KMS-11 (cell line): ENCODE measurements around the gene BTG4.

Experiments
- H2AFZ ChIP-seq: fragments of 200-600 bp; sonication (generic); 2 replicates; pipeline ENCODE4 v1.6.1; 2016; ENCODE audit warnings: antibody characterized with exemption, mixed run types, low read depth
- H3K27ac ChIP-seq: fragments of 200-600 bp; sonication (generic); 2 replicates; pipeline ENCODE4 v1.6.1; 2016; ENCODE audit warnings: mild to moderate bottlenecking, mixed run types
- H3K27me3 ChIP-seq: fragments of 200-600 bp; sonication (generic); 2 replicates; pipeline ENCODE4 v1.6.1; 2017; ENCODE audit warnings: mild to moderate bottlenecking, low read depth, mixed run types, moderate library complexity; ENCODE audit not compliant: insufficient read depth
- H3K36me3 ChIP-seq: fragments of 200-600 bp; sonication (generic); 2 replicates; pipeline ENCODE4 v1.6.1; 2017; ENCODE audit warnings: mild to moderate bottlenecking, mixed run types; ENCODE audit not compliant: insufficient read depth
- H3K4me1 ChIP-seq: fragments of 200-600 bp; sonication (generic); 2 replicates; pipeline ENCODE4 v1.6.1; 2016; ENCODE audit warnings: mild to moderate bottlenecking, low read depth, mixed run types; ENCODE audit not compliant: poor library complexity, severe bottlenecking
- H3K4me2 ChIP-seq: fragments of 200-600 bp; sonication (generic); 2 replicates; pipeline ENCODE4 v1.7.0; 2016; ENCODE audit warnings: mild to moderate bottlenecking, mixed run types
- H3K4me3 ChIP-seq: fragments of 200-600 bp; sonication (generic); IDR thresholded peaks from 2 replicates; pipeline ENCODE4 v1.6.1; 2017; ENCODE audit warnings: low read depth, low read length, mixed read lengths; ENCODE audit not compliant: insufficient read depth
- H3K79me2 ChIP-seq: fragments of 200-600 bp; sonication (generic); 2 replicates; pipeline ENCODE4 v1.6.1; 2016; ENCODE audit warnings: low read depth, mixed run types; ENCODE audit not compliant: insufficient read depth
- H3K9ac ChIP-seq: fragments of 200-600 bp; sonication (generic); 2 replicates; pipeline ENCODE4 v1.6.1; 2016; ENCODE audit warnings: mild to moderate bottlenecking, mixed run types
- H4K20me1 ChIP-seq: fragments of 200-600 bp; sonication (generic); 2 replicates; pipeline ENCODE4 v1.6.1; 2016; ENCODE audit warnings: mild to moderate bottlenecking, mixed run types; ENCODE audit not compliant: insufficient read depth
- CTCF ChIP-seq: fragments of 200-600 bp; sonication (generic); conservative IDR thresholded peaks from 2 replicates; pipeline ENCODE4 v1.6.1; 2017; ENCODE audit warnings: low read depth, mild to moderate bottlenecking, antibody characterized with exemption, low read length, moderate library complexity, mixed read lengths

BTG4 gene

GRCh38 chr11:111477898-111478297 is 34.3 kb downstream of the BTG4 start:
- no peak for TF ChIP-seq CTCF
- Histone ChIP-seq H2AFZ (no peak overlapping the region), H3K9ac (no peak overlapping the region)

GRCh38 chr11:111476956-111477355 is 35.2 kb downstream of the BTG4 start:
- no peak overlapping the region for H2AFZ ChIP-seq
- no peaks in the 10 kb centered on the region for H3K27me3 ChIP-seq
- no peaks in the 10 kb centered on the region for H3K36me3 ChIP-seq
- no peak overlapping the region for H3K4me3 ChIP-seq
- H3K79me2 ChIP-seq = no peaks in the 10 kb centered on the region
- no peak overlapping the region for H3K9ac ChIP-seq
- H4K20me1 ChIP-seq = no peaks in the 10 kb centered on the region
- H3K4me2 ChIP-seq = no peak overlapping the region
- H3K27ac ChIP-seq = no peak overlapping the region
- peaks cover 11% of the 10 kb centered on the region for H3K4me1 ChIP-seq
- no peak for TF ChIP-seq CTCF

More at GRCh38 chr11:111477898-111478297, 34.3 kb downstream of the BTG4 start:
- H3K27ac ChIP-seq = no peak overlapping the region
- H3K4me3 ChIP-seq = no peak overlapping the region
- peaks cover 11% of the 10 kb centered on the region for H3K4me1 ChIP-seq
- H3K36me3 ChIP-seq = no peaks in the 10 kb centered on the region
- no peaks in the 10 kb centered on the region for H4K20me1 ChIP-seq
- no peaks in the 10 kb centered on the region for H3K79me2 ChIP-seq
- no peaks in the 10 kb centered on the region for H3K27me3 ChIP-seq
- H3K4me2 ChIP-seq = no peak overlapping the region; the same call in 1 of the 2 replicates

- no peaks in the 10 kb centered on the region for H3K27me3 ChIP-seq
- no peak overlapping the region for H3K9ac ChIP-seq
- no peak for TF ChIP-seq CTCF
- peaks cover 11% of the 10 kb centered on the region for H3K4me1 ChIP-seq
- no peak overlapping the region for H3K4me3 ChIP-seq
- no peak overlapping the region for H2AFZ ChIP-seq
- no peaks in the 10 kb centered on the region for H4K20me1 ChIP-seq
- no peak overlapping the region for H3K27ac ChIP-seq
- H3K4me2 ChIP-seq = no peak overlapping the region
- H3K36me3 ChIP-seq = no peaks in the 10 kb centered on the region
- no peaks in the 10 kb centered on the region for H3K79me2 ChIP-seq
Measured at GRCh38 chr11:111476366-111476765, 35.8 kb downstream of the BTG4 start.

- H3K4me2 ChIP-seq = no peak overlapping the region
- H3K79me2 ChIP-seq = no peaks in the 10 kb centered on the region
- no peak for TF ChIP-seq CTCF
- H3K27me3 ChIP-seq = no peaks in the 10 kb centered on the region
- no peaks in the 10 kb centered on the region for H4K20me1 ChIP-seq
- no peaks in the 10 kb centered on the region for H3K36me3 ChIP-seq
- no peak overlapping the region for H3K27ac ChIP-seq
- peaks cover 11% of the 10 kb centered on the region for H3K4me1 ChIP-seq
- H3K9ac ChIP-seq = no peak overlapping the region
- no peak overlapping the region for H2AFZ ChIP-seq
- no peak overlapping the region for H3K4me3 ChIP-seq
Measured at GRCh38 chr11:111474432-111474831, 37.8 kb downstream of the BTG4 start.

DNA sequence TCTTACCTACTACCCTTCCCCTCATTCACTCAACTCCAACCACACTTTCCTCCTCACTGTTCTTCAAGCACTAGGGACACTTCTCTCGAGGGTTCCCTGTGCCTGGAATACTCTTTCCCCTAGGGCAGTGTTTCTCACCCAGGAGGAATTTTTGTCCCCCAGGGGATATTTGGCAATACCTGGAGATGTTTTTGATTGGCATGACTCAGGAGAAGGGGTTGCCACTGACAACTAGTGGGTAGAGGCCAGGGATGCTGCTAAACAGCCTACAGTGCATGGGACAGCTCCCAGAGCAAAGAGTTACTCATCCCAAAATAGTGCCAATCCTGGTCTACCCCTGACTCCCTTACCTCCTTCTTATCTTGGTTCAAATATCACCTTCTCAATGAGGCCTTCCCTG is 40.0 kb downstream of the BTG4 start:
- H4K20me1 ChIP-seq = no peaks in the 10 kb centered on the region
- no peaks in the 10 kb centered on the region for H3K36me3 ChIP-seq
- peaks cover under 1% of the 10 kb centered on the region for H3K4me1 ChIP-seq

More for the DNA sequence above, 40.0 kb downstream of the BTG4 start:
- no peak overlapping the region for H2AFZ ChIP-seq
- H3K4me2 ChIP-seq = no peak overlapping the region
- no peaks in the 10 kb centered on the region for H3K27me3 ChIP-seq
- H3K4me3 ChIP-seq = no peak overlapping the region
- H3K27ac ChIP-seq = no peak overlapping the region
- no peak for TF ChIP-seq CTCF
- H3K79me2 ChIP-seq = no peaks in the 10 kb centered on the region
- H3K9ac ChIP-seq = no peak overlapping the region
